ENCODE results near the gene ANK3. TPM values are rescaled to one million over a fixed set of nuclear protein-coding genes. Genes with fewer than 3 reads are reported as not detected.

The ANK3 gene
- total and polyA plus RNA-seq, 2 donors (not counting 1 experiment from before 2014, with no cell fraction given), result 0.50 to 0.79 TPM

DNA sequence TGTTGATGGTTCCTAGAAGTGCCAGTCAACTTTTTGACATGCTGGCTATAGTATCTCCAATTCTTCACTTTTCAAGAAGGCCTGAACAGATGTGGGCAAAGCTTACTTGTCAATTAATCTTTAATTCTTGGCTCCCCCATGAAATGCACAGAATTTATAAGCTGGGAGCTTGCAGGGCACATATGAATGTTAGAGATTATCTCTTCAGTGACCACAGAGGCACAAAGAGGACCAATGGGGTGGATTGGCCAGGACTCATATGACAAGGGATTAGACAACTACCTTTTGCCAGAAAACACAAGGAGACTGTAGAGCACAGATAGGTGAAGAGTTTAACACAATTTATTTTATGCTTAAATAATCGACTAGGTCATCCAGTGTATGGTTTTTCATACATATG is 361.6 kb downstream of the ANK3 start:
- no peak for DNase-seq (ENCODE audit: low read depth in 2 of 2)
- Histone ChIP-seq H3K36me3 (ENCODE audit: control insufficient read depth, insufficient read depth, low read length) (no peaks in the 10 kb centered on the region), H3K4me1 (ENCODE audit: control insufficient read depth, extremely low read depth, insufficient read depth, low read length) (peaks cover 3% of the 10 kb centered on the region), H4K20me1 (ENCODE audit: control insufficient read depth, extremely low read depth, insufficient read depth, low read length) (no peaks in the 10 kb centered on the region), H3K27ac (ENCODE audit: insufficient read depth, low read length) (no peak overlapping the region), H3K79me2 (ENCODE audit: control insufficient read depth, insufficient read depth, low read length) (no peaks in the 10 kb centered on the region), H3K27me3 (ENCODE audit: control insufficient read depth, insufficient read depth, low read length) (no peaks in the 10 kb centered on the region), H3K4me3 (replicated peaks in 1 of 4; ENCODE audit: control extremely low read depth in 1 of 4, insufficient read depth in 1 of 4, low read depth in 3 of 4, low read length in 4 of 4) (no peak overlapping the region), H2AFZ (ENCODE audit: low read length) (no peak overlapping the region), H3K9ac (ENCODE audit: insufficient read depth, low read length) (no peak overlapping the region), H3K9me3 (ENCODE audit: control insufficient read depth, insufficient read depth, low read depth, low read length) (no peaks in the 10 kb centered on the region), H3K4me2 (ENCODE audit: extremely low read depth, insufficient read depth, low read length) (no peak overlapping the region)
- no peak for TF ChIP-seq EZH2 (IDR thresholded peaks at IDR 0.05; ENCODE audit: low read length, missing control alignments)
- no peak for TF ChIP-seq CTCF (conservative IDR thresholded peaks at IDR 0.05 in 1 of 2, IDR thresholded peaks at IDR 0.05 in 1 of 2; ENCODE audit: low read depth in 1 of 2, low read length in 2 of 2)

- Histone ChIP-seq H3K36me3 (ENCODE audit: control insufficient read depth, insufficient read depth, low read length) (no peaks in the 10 kb centered on the region), H4K20me1 (ENCODE audit: control insufficient read depth, extremely low read depth, insufficient read depth, low read length) (no peaks in the 10 kb centered on the region), H3K4me3 (replicated peaks in 1 of 4; ENCODE audit: control extremely low read depth in 1 of 4, insufficient read depth in 1 of 4, low read depth in 3 of 4, low read length in 4 of 4) (no peak overlapping the region), H3K27me3 (ENCODE audit: control insufficient read depth, insufficient read depth, low read length) (no peaks in the 10 kb centered on the region), H2AFZ (ENCODE audit: low read length) (no peak overlapping the region), H3K4me1 (ENCODE audit: control insufficient read depth, extremely low read depth, insufficient read depth, low read length) (no peaks in the 10 kb centered on the region), H3K79me2 (ENCODE audit: control insufficient read depth, insufficient read depth, low read length) (no peaks in the 10 kb centered on the region), H3K4me2 (ENCODE audit: extremely low read depth, insufficient read depth, low read length) (no peak overlapping the region), H3K27ac (ENCODE audit: insufficient read depth, low read length) (no peak overlapping the region), H3K9me3 (ENCODE audit: control insufficient read depth, insufficient read depth, low read depth, low read length) (no peaks in the 10 kb centered on the region), H3K9ac (ENCODE audit: insufficient read depth, low read length) (no peak overlapping the region)
- no peak for TF ChIP-seq EZH2 (IDR thresholded peaks at IDR 0.05; ENCODE audit: low read length, missing control alignments)
- TF ChIP-seq CTCF (conservative IDR thresholded peaks at IDR 0.05 in 1 of 2, IDR thresholded peaks at IDR 0.05 in 1 of 2; ENCODE audit: low read depth in 1 of 2, low read length in 2 of 2), result no peak
- DNase-seq (ENCODE audit: low read depth in 2 of 2), result no peak
Observed at GRCh38 chr10:60025279-60025678, 364.4 kb downstream of the ANK3 start.

- Histone ChIP-seq H3K4me2 (ENCODE audit: extremely low read depth, insufficient read depth, low read length) (no peak overlapping the region), H3K9ac (ENCODE audit: insufficient read depth, low read length) (no peak overlapping the region), H3K4me1 (ENCODE audit: control insufficient read depth, extremely low read depth, insufficient read depth, low read length) (no peaks in the 10 kb centered on the region), H3K79me2 (ENCODE audit: control insufficient read depth, insufficient read depth, low read length) (no peaks in the 10 kb centered on the region), H3K27ac (ENCODE audit: insufficient read depth, low read length) (no peak overlapping the region), H3K36me3 (ENCODE audit: control insufficient read depth, insufficient read depth, low read length) (no peaks in the 10 kb centered on the region), H3K27me3 (ENCODE audit: control insufficient read depth, insufficient read depth, low read length) (no peaks in the 10 kb centered on the region), H3K4me3 (replicated peaks in 1 of 4; ENCODE audit: control extremely low read depth in 1 of 4, insufficient read depth in 1 of 4, low read depth in 3 of 4, low read length in 4 of 4) (no peak overlapping the region), H3K9me3 (ENCODE audit: control insufficient read depth, insufficient read depth, low read depth, low read length) (no peaks in the 10 kb centered on the region), H4K20me1 (ENCODE audit: control insufficient read depth, extremely low read depth, insufficient read depth, low read length) (no peaks in the 10 kb centered on the region), H2AFZ (ENCODE audit: low read length) (no peak overlapping the region)
- no peak for TF ChIP-seq EZH2 (IDR thresholded peaks at IDR 0.05; ENCODE audit: low read length, missing control alignments)
- no peak for TF ChIP-seq CTCF (conservative IDR thresholded peaks at IDR 0.05 in 1 of 2, IDR thresholded peaks at IDR 0.05 in 1 of 2; ENCODE audit: low read depth in 1 of 2, low read length in 2 of 2)
- no peak for DNase-seq (ENCODE audit: low read depth in 2 of 2)
Observed at GRCh38 chr10:60024506-60024905, 365.2 kb downstream of the ANK3 start.

All from fibroblast of lung (primary cell).